SU-DHL-6 (cell line): Measurements from ENCODE around the gene GSTM5.

Experiments used
- CTCF ChIP-seq: fragments of 200-600 bp; sonication (generic); IDR thresholded peaks from one replicate; pipeline ENCODE4 v1.5.1; 2017; ENCODE audit warnings: antibody characterized with exemption, mild to moderate bottlenecking, low read length, moderate library complexity; ENCODE audit not compliant: insufficient read depth, poor library complexity, severe bottlenecking
- EZH2phosphoT487 ChIP-seq: fragments of 200-600 bp; sonication (generic), shearing (Covaris generic); conservative IDR thresholded peaks from 2 replicates; pipeline ENCODE4 v1.6.1; 2018; ENCODE audit warnings: mild to moderate bottlenecking, antibody characterized with exemption, low read length, moderate library complexity, mixed read lengths

GRCh38 chr1:109687641-109688499 is 24.2 kb upstream of the GSTM5 start, which contains the start of gene GSTM1:
- no peak for TF ChIP-seq CTCF
- no peak for TF ChIP-seq EZH2phosphoT487
